Stimulated activated CD4-positive, alpha-beta T cell treated with anti-CD3 and anti-CD28 coated beads, Interleukin-1b, Interleukin-23, amount 100 ng/mL, for 24 hours (primary cell): ENCODE measurements around the gene OR10G8.
"Not testable (repeated sequence)": the region's sequence is repeated elsewhere in the genome, so short reads cannot be mapped to it uniquely, and the experiment has no call there.

ENCODE experiments used
- DNase-seq, 4 experiments: peaks; one replicate each; pipeline ENCODE4 v3.0.0-alpha.2; 2020; ENCODE audit warnings: low read depth in 4 of 4, low spot score in 1 of 4

The OR10G8 gene

GRCh38 chr11:124026498-124026897, at the start of gene OR10G8:
TSS of gene OR10G8 (plus strand) at chr11:124026798. CDS start at chr11:124029623, 2,825 bp downstream.
- no peak for DNase-seq

- DNase-seq = no peak
Measured at GRCh38 chr11:123977731-123978347, 48.8 kb upstream of the OR10G8 start, which contains the start of gene OR10S1. TSS of gene OR10S1 (minus strand) at chr11:123977781. CDS start at chr11:123977664, 117 bp downstream.

GRCh38 chr11:123979311-123979710, 47.3 kb upstream of the OR10G8 start:
- DNase-seq = no peak

GRCh38 chr11:123995119-123995518, 31.5 kb upstream of the OR10G8 start, which contains the start of gene OR10G6:
TSS of gene OR10G6 (minus strand) at chr11:123995161. CDS start at chr11:123995161, 0 bp downstream.
- DNase-seq = no peak

GRCh38 chr11:124012697-124013096, 13.9 kb upstream of the OR10G8 start, which contains the start of gene OR10G4:
TSS of gene OR10G4 (plus strand) at chr11:124012997. CDS start at chr11:124015575, 2,578 bp downstream.
- no peak for DNase-seq

GRCh38 chr11:124015837-124016236, 10.8 kb upstream of the OR10G8 start:
- DNase-seq = not testable (repeated sequence)

GRCh38 chr11:124036666-124037065, 10.1 kb downstream of the OR10G8 start:
- no peak for DNase-seq

GRCh38 chr11:124039557-124039956, 13.0 kb downstream of the OR10G8 start:
- DNase-seq = no peak

- DNase-seq = no peak
Measured at GRCh38 chr11:124041254-124041653, 14.7 kb downstream of the OR10G8 start, which contains the start of gene OR10G7. TSS of gene OR10G7 (minus strand) at chr11:124041325. CDS start at chr11:124039001, 2,324 bp downstream.

GRCh38 chr11:124043420-124043819, 16.8 kb downstream of the OR10G8 start:
- DNase-seq = no peak

GRCh38 chr11:124050748-124051147, 24.1 kb downstream of the OR10G8 start:
- no peak for DNase-seq

- no peak for DNase-seq
Measured at GRCh38 chr11:124052966-124053365, 26.4 kb downstream of the OR10G8 start.

GRCh38 chr11:124068601-124069110, 42.1 kb downstream of the OR10G8 start:
- DNase-seq = no peak

- peak in 1 of 4 experiments; percentile 18 for DNase-seq
Measured at GRCh38 chr11:124069429-124070401, 43.1 kb downstream of the OR10G8 start.

- peak; percentile 32 to 46 (median 44) for DNase-seq
Measured at GRCh38 chr11:124070915-124071622, 44.5 kb downstream of the OR10G8 start.

- no peak for DNase-seq
Measured at GRCh38 chr11:124071623-124071948, 45.0 kb downstream of the OR10G8 start.

GRCh38 chr11:124072147-124072546, 45.5 kb downstream of the OR10G8 start:
- DNase-seq = no peak

- no peak for DNase-seq
Measured at GRCh38 chr11:124074554-124074953, 48.0 kb downstream of the OR10G8 start.

- no peak for DNase-seq
Measured at GRCh38 chr11:124075492-124075840, 48.9 kb downstream of the OR10G8 start.

- DNase-seq = no peak
Measured at GRCh38 chr11:124075841-124076651, 49.4 kb downstream of the OR10G8 start.
